ENCODE measurements around the gene G6PC1. TPM values are rescaled to one million over a fixed set of nuclear protein-coding genes. Genes with fewer than 3 reads are reported as not detected.
"Not testable (repeated sequence)": the region's sequence is repeated elsewhere in the genome, so short reads cannot be mapped to it uniquely, and the experiment has no call there.

The G6PC1 gene
- total RNA-seq, 1 donor from 2014 or later = not detected

- Mint-ChIP-seq H3K9me3 (ENCODE audit: low read depth) (peaks cover 3% of the 10 kb centered on the region), H3K36me3 (ENCODE audit: low read depth) (no peaks in the 10 kb centered on the region), H3K4me3 (ENCODE audit: unreplicated experiment) (no peak overlapping the region), H3K4me1 (ENCODE audit: low read depth) (peaks cover 51% of the 10 kb centered on the region), H3K27me3 (ENCODE audit: low read depth) (peaks cover 2% of the 10 kb centered on the region), H3K27ac (ENCODE audit: unreplicated experiment) (no peak overlapping the region)
- peak; percentile 32 for DNase-seq (ENCODE audit: low spot score)
- no peak for TF ChIP-seq CTCF (IDR thresholded peaks at IDR 0.05)
These were observed 19.7 kb downstream of the G6PC1 start for GRCh38 chr17:42920106-42920900.

- peaks cover 51% of the 10 kb centered on the region for H3K4me1 Mint-ChIP-seq (ENCODE audit: low read depth)
- TF ChIP-seq CTCF (IDR thresholded peaks at IDR 0.05) = no peak
- H3K4me3 Mint-ChIP-seq (ENCODE audit: unreplicated experiment) = no peak overlapping the region
- no peaks in the 10 kb centered on the region for H3K36me3 Mint-ChIP-seq (ENCODE audit: low read depth)
- peaks cover 2% of the 10 kb centered on the region for H3K27me3 Mint-ChIP-seq (ENCODE audit: low read depth)
- peaks cover 3% of the 10 kb centered on the region for H3K9me3 Mint-ChIP-seq (ENCODE audit: low read depth)
- no peak for DNase-seq (ENCODE audit: low spot score)
- no peak overlapping the region for H3K27ac Mint-ChIP-seq (ENCODE audit: unreplicated experiment)
These were observed 20.3 kb downstream of the G6PC1 start for GRCh38 chr17:42920922-42921321.

- no peaks in the 10 kb centered on the region for H3K36me3 Mint-ChIP-seq (ENCODE audit: low read depth)
- H3K4me1 Mint-ChIP-seq (ENCODE audit: low read depth) = peaks cover 50% of the 10 kb centered on the region
- H3K27ac Mint-ChIP-seq (ENCODE audit: unreplicated experiment) = peak overlapping the region; percentile 83
- no peak for DNase-seq (ENCODE audit: low spot score)
- H3K4me3 Mint-ChIP-seq (ENCODE audit: unreplicated experiment) = no peak overlapping the region
- peaks cover 2% of the 10 kb centered on the region for H3K27me3 Mint-ChIP-seq (ENCODE audit: low read depth)
- no peak for TF ChIP-seq CTCF (IDR thresholded peaks at IDR 0.05)
- no peaks in the 10 kb centered on the region for H3K9me3 Mint-ChIP-seq (ENCODE audit: low read depth)
These were observed 21.7 kb downstream of the G6PC1 start for GRCh38 chr17:42922294-42922693.

GRCh38 chr17:42923472-42923871 is 22.9 kb downstream of the G6PC1 start:
- H3K9me3 Mint-ChIP-seq (ENCODE audit: low read depth); DNase-seq (ENCODE audit: low spot score); H3K36me3 Mint-ChIP-seq (ENCODE audit: low read depth); H3K27me3 Mint-ChIP-seq (ENCODE audit: low read depth); H3K27ac Mint-ChIP-seq (ENCODE audit: unreplicated experiment); H3K4me3 Mint-ChIP-seq (ENCODE audit: unreplicated experiment): not testable (repeated sequence)
- H3K4me1 Mint-ChIP-seq (ENCODE audit: low read depth) = peaks cover 48% of the 10 kb centered on the region

- no peaks in the 10 kb centered on the region for H3K36me3 Mint-ChIP-seq (ENCODE audit: low read depth)
- H3K9me3 Mint-ChIP-seq (ENCODE audit: low read depth) = no peaks in the 10 kb centered on the region
- H3K27ac Mint-ChIP-seq (ENCODE audit: unreplicated experiment) = no peak overlapping the region
- H3K27me3 Mint-ChIP-seq (ENCODE audit: low read depth) = peaks cover 2% of the 10 kb centered on the region
- DNase-seq (ENCODE audit: low spot score) = no peak
- no peak for TF ChIP-seq CTCF (IDR thresholded peaks at IDR 0.05)
- no peak overlapping the region for H3K4me3 Mint-ChIP-seq (ENCODE audit: unreplicated experiment)
- H3K4me1 Mint-ChIP-seq (ENCODE audit: low read depth) = peaks cover 45% of the 10 kb centered on the region
These were observed 24.3 kb downstream of the G6PC1 start for GRCh38 chr17:42924891-42925290.
